Keratinocyte (primary cell): ENCODE data around the gene PLCB3. TPM values are rescaled to one million over a fixed set of nuclear protein-coding genes. Genes with fewer than 3 reads are reported as not detected.

Experiments used
- DNase-seq: peaks from one replicate; pipeline ENCODE4 v3.0.0-alpha.2; 2011; ENCODE audit warnings: low read depth, missing footprints, low spot score
- FAIRE-seq: peaks from 2 replicates; lab custom pipeline; 2011; peaks lifted over from hg19 to GRCh38; lab: Jason Lieb, UNC
- H2AFZ ChIP-seq: 2 replicates; pipeline ENCODE4 v1.6.0; 2012; ENCODE audit warnings: low read length, control low read depth, inconsistent platforms; ENCODE audit not compliant: control insufficient read depth
- H3K27ac ChIP-seq: 2 replicates; pipeline ENCODE4 v1.5.1; 2011; ENCODE audit warnings: low read length; ENCODE audit not compliant: control insufficient read depth, insufficient read depth
- H3K27me3 ChIP-seq: 3 replicates; pipeline ENCODE4 v1.6.0; 2011; ENCODE audit warnings: low read length; ENCODE audit not compliant: control insufficient read depth, insufficient read depth; ENCODE audit errors: extremely low read depth
- H3K36me3 ChIP-seq, 2 experiments: 2 replicates in 1 of 2; 3 replicates in 1 of 2; pipeline ENCODE4 v1.5.1; 2011; ENCODE audit warnings: low read length in 2 of 2, mild to moderate bottlenecking in 1 of 2; ENCODE audit not compliant: control insufficient read depth in 2 of 2, insufficient read depth in 2 of 2; ENCODE audit errors: extremely low read depth in 1 of 2
- H3K4me1 ChIP-seq: 3 replicates; pipeline ENCODE4 v1.5.1; 2011; ENCODE audit warnings: low read length; ENCODE audit not compliant: control insufficient read depth, insufficient read depth; ENCODE audit errors: extremely low read depth
- H3K4me2 ChIP-seq: 3 replicates; pipeline ENCODE4 v1.6.0; 2011; ENCODE audit warnings: low read depth, low read length; ENCODE audit not compliant: control insufficient read depth, insufficient read depth; ENCODE audit errors: extremely low read depth
- H3K4me3 ChIP-seq, 3 experiments: fragments of 200-600 bp in 1 of 3; sonication (generic) in 1 of 3; 2 replicates in 2 of 3; 3 replicates in 1 of 3; pipeline ENCODE4 v1.5.1; 2011 to 2016; ENCODE audit warnings: low read length in 3 of 3, mild to moderate bottlenecking in 3 of 3, control low read depth in 2 of 3, inconsistent platforms in 1 of 3, low read depth in 1 of 3, mixed read lengths in 1 of 3, mixed run types in 1 of 3, moderate library complexity in 1 of 3; ENCODE audit not compliant: control insufficient read depth in 2 of 3, insufficient read depth in 2 of 3; ENCODE audit errors: extremely low read depth in 1 of 3
- H3K79me2 ChIP-seq: 2 replicates; pipeline ENCODE4 v1.6.0; 2012; ENCODE audit warnings: low read length; ENCODE audit not compliant: control insufficient read depth, insufficient read depth
- H3K9ac ChIP-seq: 3 replicates; pipeline ENCODE4 v1.6.0; 2011; ENCODE audit warnings: low read length; ENCODE audit not compliant: control insufficient read depth, insufficient read depth; ENCODE audit errors: extremely low read depth
- H3K9me1 ChIP-seq: 3 replicates; pipeline ENCODE4 v1.6.0; 2011; ENCODE audit warnings: low read length; ENCODE audit not compliant: control insufficient read depth, insufficient read depth; ENCODE audit errors: extremely low read depth
- H3K9me3 ChIP-seq: 2 replicates; pipeline ENCODE4 v1.5.1; 2012; ENCODE audit warnings: low read depth, low read length; ENCODE audit not compliant: control insufficient read depth
- H4K20me1 ChIP-seq: 3 replicates; pipeline ENCODE4 v1.6.0; 2011; ENCODE audit warnings: low read length; ENCODE audit not compliant: control insufficient read depth, insufficient read depth; ENCODE audit errors: extremely low read depth
- EZH2 ChIP-seq: IDR thresholded peaks from one replicate; pipeline ENCODE4 v1.6.1; 2012; ENCODE audit warnings: inconsistent platforms, mild to moderate bottlenecking, low read length, moderate library complexity
- dilution Hi-C: fragments of 300-500 bp; cut with MboI; formaldehyde crosslinking; loops from one replicate; pipeline ENCODE4 v1.7.0; 2020; ENCODE audit warnings: low sequenced_read_pairs; ENCODE audit not compliant: extremely low pct_ligation_motif_present
- polyA plus RNA-seq, 5 experiments: library from polyadenylated mRNA; depleted of rRNA in 3 of 5; stranded (reverse) in 3 of 5; stranded (forward) in 1 of 5; unstranded in 1 of 5; fragments of >200 nt; gene quantifications; 1 replicate in 1 of 5; 2 replicates in 3 of 5; 3 replicates in 1 of 5; pipeline versions ENCODE4 v1.2.1 to v1.2.3, GENCODE V29; 2011 to 2012; ENCODE audit warnings: missing spikeins in 2 of 5, low read depth in 1 of 5, low replicate concordance in 1 of 5
- TF ChIP-seq, protein P1 (sequence below), 3 experiments: IDR thresholded peaks in 1 of 3; conservative IDR thresholded peaks in 1 of 3; optimal IDR thresholded peaks in 1 of 3; 2 replicates in 2 of 3; 3 replicates in 1 of 3; pipeline versions ENCODE3 to v1.5.1; 2011; ENCODE audit warnings: low read length in 3 of 3, mild to moderate bottlenecking in 3 of 3, moderate library complexity in 2 of 3, control low read depth in 1 of 3, inconsistent platforms in 1 of 3; ENCODE audit not compliant: insufficient read depth in 2 of 3; ENCODE audit errors: extremely low read depth in 1 of 3

PLCB3 gene
- polyA plus RNA-seq, 1 donor (not counting 4 experiments of a cell fraction or from before 2014, with no cell fraction given): 32.5 TPM

DNA sequence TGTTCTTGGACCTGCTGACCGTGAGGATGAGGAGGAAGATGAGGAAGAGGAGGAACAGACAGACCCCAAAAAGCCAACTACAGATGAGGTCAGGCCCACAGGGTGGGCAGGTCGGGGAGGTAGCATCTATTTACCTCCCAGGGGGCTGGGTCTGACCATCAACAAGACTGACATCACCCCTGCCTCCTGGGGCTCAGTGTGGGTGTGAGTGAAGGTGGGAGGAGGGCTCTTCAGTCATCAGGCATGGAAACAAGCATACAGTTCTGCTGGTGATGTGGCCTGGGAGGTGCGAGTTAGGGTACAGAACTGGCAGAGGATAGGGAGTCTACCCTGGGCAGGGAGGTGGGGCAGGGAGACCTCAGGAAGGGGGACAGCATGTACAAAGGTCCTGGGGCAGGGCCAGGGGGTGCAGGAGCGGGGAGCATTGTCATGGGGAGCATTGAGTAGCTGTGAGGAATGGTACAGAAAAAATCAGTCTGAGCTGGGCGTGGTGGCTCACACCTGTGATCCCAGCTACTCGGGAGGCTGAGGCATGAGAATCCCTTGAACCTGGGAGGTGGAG lies 8.9 kb downstream of the PLCB3 start:
- H3K36me3 ChIP-seq: peaks cover 51 to 72% of the 10 kb centered on the region in 2 experiments
- H3K27ac ChIP-seq: no peak overlapping the region
- H2AFZ ChIP-seq: no peak overlapping the region
- no peak overlapping the region for H3K4me3 ChIP-seq
- DNase-seq: no peak
- peaks cover 2% of the 10 kb centered on the region for H3K9me1 ChIP-seq
- no peak overlapping the region for H3K4me2 ChIP-seq
- FAIRE-seq: no peak
- peaks cover 17% of the 10 kb centered on the region for H3K4me1 ChIP-seq
- dilution Hi-C loops: no loop called here
- peaks cover 14% of the 10 kb centered on the region for H3K79me2 ChIP-seq
- TF ChIP-seq, protein P1, sequence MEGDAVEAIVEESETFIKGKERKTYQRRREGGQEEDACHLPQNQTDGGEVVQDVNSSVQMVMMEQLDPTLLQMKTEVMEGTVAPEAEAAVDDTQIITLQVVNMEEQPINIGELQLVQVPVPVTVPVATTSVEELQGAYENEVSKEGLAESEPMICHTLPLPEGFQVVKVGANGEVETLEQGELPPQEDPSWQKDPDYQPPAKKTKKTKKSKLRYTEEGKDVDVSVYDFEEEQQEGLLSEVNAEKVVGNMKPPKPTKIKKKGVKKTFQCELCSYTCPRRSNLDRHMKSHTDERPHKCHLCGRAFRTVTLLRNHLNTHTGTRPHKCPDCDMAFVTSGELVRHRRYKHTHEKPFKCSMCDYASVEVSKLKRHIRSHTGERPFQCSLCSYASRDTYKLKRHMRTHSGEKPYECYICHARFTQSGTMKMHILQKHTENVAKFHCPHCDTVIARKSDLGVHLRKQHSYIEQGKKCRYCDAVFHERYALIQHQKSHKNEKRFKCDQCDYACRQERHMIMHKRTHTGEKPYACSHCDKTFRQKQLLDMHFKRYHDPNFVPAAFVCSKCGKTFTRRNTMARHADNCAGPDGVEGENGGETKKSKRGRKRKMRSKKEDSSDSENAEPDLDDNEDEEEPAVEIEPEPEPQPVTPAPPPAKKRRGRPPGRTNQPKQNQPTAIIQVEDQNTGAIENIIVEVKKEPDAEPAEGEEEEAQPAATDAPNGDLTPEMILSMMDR (optimal IDR thresholded peaks at IDR 0.05 in 1 of 3, IDR thresholded peaks at IDR 0.05 in 1 of 3, conservative IDR thresholded peaks at IDR 0.05 in 1 of 3; ENCODE audit: extremely low read depth in 1 of 3, insufficient read depth in 2 of 3, low read length in 3 of 3): no peak
- TF ChIP-seq EZH2: no peak
- H3K27me3 ChIP-seq: no peaks in the 10 kb centered on the region
- no peaks in the 10 kb centered on the region for H4K20me1 ChIP-seq
- H3K9ac ChIP-seq: no peak overlapping the region
- H3K9me3 ChIP-seq: no peaks in the 10 kb centered on the region

DNA sequence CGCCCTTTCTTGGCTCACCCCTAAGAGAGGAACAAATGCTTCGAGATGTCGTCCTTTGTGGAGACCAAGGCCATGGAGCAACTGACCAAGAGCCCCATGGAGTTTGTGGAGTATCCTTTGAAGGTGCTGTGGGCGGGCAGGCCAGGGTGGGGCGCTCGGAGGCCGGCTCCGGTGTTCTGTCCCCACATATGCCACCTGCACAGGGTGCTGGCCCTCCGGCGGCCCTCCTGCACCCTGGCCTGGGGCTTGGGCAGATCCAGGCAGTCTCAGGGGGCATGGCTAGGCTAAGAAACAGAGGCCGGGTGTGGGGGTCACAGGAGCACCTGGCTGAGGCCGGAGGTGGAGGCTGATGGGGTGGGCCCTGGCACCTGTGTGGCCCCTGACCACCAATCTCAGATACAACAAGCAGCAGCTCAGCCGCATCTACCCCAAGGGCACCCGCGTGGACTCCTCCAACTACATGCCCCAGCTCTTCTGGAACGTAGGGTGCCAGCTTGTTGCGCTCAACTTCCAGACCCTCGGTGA lies 10.3 kb downstream of the PLCB3 start:
- Histone ChIP-seq H3K4me1 (peaks cover 22% of the 10 kb centered on the region), H3K4me3 (no peak overlapping the region), H2AFZ (no peak overlapping the region), H3K79me2 (peaks cover 12% of the 10 kb centered on the region), H4K20me1 (no peaks in the 10 kb centered on the region), H3K27ac (no peak overlapping the region), H3K4me2 (no peak overlapping the region), H3K27me3 (no peaks in the 10 kb centered on the region), H3K9me3 (no peaks in the 10 kb centered on the region), H3K9ac (no peak overlapping the region), H3K9me1 (peaks cover 2% of the 10 kb centered on the region), H3K36me3 (peaks cover 50 to 74% of the 10 kb centered on the region in 2 experiments)
- DNase-seq (no peak), FAIRE-seq (no peak)
- dilution Hi-C loops: no loop called here
- TF ChIP-seq, protein P1 (optimal IDR thresholded peaks at IDR 0.05 in 1 of 3, IDR thresholded peaks at IDR 0.05 in 1 of 3, conservative IDR thresholded peaks at IDR 0.05 in 1 of 3; ENCODE audit: extremely low read depth in 1 of 3, insufficient read depth in 2 of 3, low read length in 3 of 3): no peak
- TF ChIP-seq EZH2: no peak
